SK-N-SH treated with all-trans-retinoic acid at 6 μM for 48 hours (cell line): ENCODE results near the gene TSKU.

Experiments
- ATAC-seq: fragments of 200-7000 bp; cut with Tn5 transposase; 3 replicates; pipeline ENCODE4 v1.9.1; 2020; ENCODE audit warnings: mild to moderate bottlenecking, moderate library complexity
- ARNTL ChIP-seq: fragments of 450-650 bp; formaldehyde crosslinking; IDR thresholded peaks from 2 replicates; pipeline ENCODE4 v1.5.0; 2020; ENCODE audit warnings: low read depth, mild to moderate bottlenecking, moderate library complexity, borderline replicate concordance
- BACH2 ChIP-seq: fragments of 250-450 bp; sonication (Bioruptor Pico); IDR thresholded peaks from 2 replicates; pipeline ENCODE4 v1.9.0; 2021; ENCODE audit warnings: mild to moderate bottlenecking, borderline replicate concordance
- CREB5 ChIP-seq: fragments of 250-450 bp; sonication (Bioruptor Pico); IDR thresholded peaks from 2 replicates; pipeline ENCODE4 v1.5.1; 2020; ENCODE audit warnings: low read depth, mild to moderate bottlenecking, moderate library complexity
- CSDC2 ChIP-seq: fragments of 250-450 bp; sonication (Bioruptor Pico); IDR thresholded peaks from 2 replicates; pipeline ENCODE4 v1.5.0; 2020; ENCODE audit warnings: mild to moderate bottlenecking, moderate library complexity
- CSRNP3 ChIP-seq: fragments of 250-450 bp; sonication (Bioruptor Pico); IDR thresholded peaks from 2 replicates; pipeline ENCODE4 v1.5.1; 2021; ENCODE audit warnings: mild to moderate bottlenecking, moderate library complexity
- ESRRG ChIP-seq: fragments of 250-450 bp; sonication (Bioruptor Pico); IDR thresholded peaks from 2 replicates; pipeline ENCODE4 v1.6.1; 2021; ENCODE audit warnings: mild to moderate bottlenecking
- GLIS3 ChIP-seq: fragments of 250-450 bp; sonication (Bioruptor Pico); IDR thresholded peaks from 2 replicates; pipeline ENCODE4 v1.5.0; 2020; ENCODE audit warnings: mild to moderate bottlenecking, moderate library complexity
- ISL1 ChIP-seq: fragments of 250-450 bp; sonication (Bioruptor Pico); IDR thresholded peaks from 2 replicates; pipeline ENCODE4 v2.1.2; 2022; ENCODE audit warnings: mild to moderate bottlenecking, moderate library complexity
- OSR1 ChIP-seq: fragments of 250-450 bp; sonication (Bioruptor Pico); IDR thresholded peaks from 2 replicates; pipeline ENCODE4 v1.8.0; 2022; ENCODE audit warnings: moderate library complexity, mild to moderate bottlenecking, inconsistent platforms
- PATZ1 ChIP-seq: fragments of 250-450 bp; sonication (Bioruptor Pico); IDR thresholded peaks from 2 replicates; pipeline ENCODE4 v1.8.0; 2020; ENCODE audit warnings: mild to moderate bottlenecking, moderate library complexity, borderline replicate concordance
- POU6F1 ChIP-seq: fragments of 250-450 bp; sonication (Bioruptor Pico); IDR thresholded peaks from 2 replicates; pipeline ENCODE4 v1.8.0; 2021; ENCODE audit warnings: low read depth, mild to moderate bottlenecking, moderate library complexity, borderline replicate concordance
- PPARA ChIP-seq: fragments of 250-450 bp; sonication (Bioruptor Pico); IDR thresholded peaks from 2 replicates; pipeline ENCODE4 v1.5.0; 2020; ENCODE audit warnings: mild to moderate bottlenecking, borderline replicate concordance
- RARB ChIP-seq: fragments of 250-450 bp; sonication (Bioruptor Pico); IDR thresholded peaks from 2 replicates; pipeline ENCODE4 v1.8.0; 2021; ENCODE audit warnings: mild to moderate bottlenecking, moderate library complexity
- SNAI2 ChIP-seq: fragments of 250-450 bp; sonication (Bioruptor Pico); IDR thresholded peaks from 2 replicates; pipeline ENCODE4 v1.5.0; 2020; ENCODE audit warnings: mild to moderate bottlenecking, moderate library complexity
- TCF4 ChIP-seq: fragments of 250-450 bp; sonication (Bioruptor Pico); IDR thresholded peaks from 2 replicates; pipeline ENCODE4 v1.8.0; 2021; ENCODE audit warnings: mild to moderate bottlenecking, moderate library complexity, borderline replicate concordance
- TOX ChIP-seq: fragments of 250-450 bp; sonication (Bioruptor Pico); IDR thresholded peaks from 2 replicates; pipeline ENCODE4 v1.8.0; 2021; ENCODE audit warnings: mild to moderate bottlenecking, moderate library complexity, borderline replicate concordance
- TSHZ2 ChIP-seq: fragments of 250-450 bp; sonication (Bioruptor Pico); IDR thresholded peaks from 2 replicates; pipeline ENCODE4 v1.5.0; 2020; ENCODE audit warnings: mild to moderate bottlenecking, moderate library complexity
- ZC3H10 ChIP-seq: fragments of 250-450 bp; sonication (Bioruptor Pico); IDR thresholded peaks from 2 replicates; pipeline ENCODE4 v1.5.1; 2021; ENCODE audit warnings: mild to moderate bottlenecking, moderate library complexity
- ZFP3 ChIP-seq: fragments of 250-450 bp; sonication (Bioruptor Pico); IDR thresholded peaks from 2 replicates; pipeline ENCODE4 v1.5.0; 2020; ENCODE audit warnings: mild to moderate bottlenecking, moderate library complexity
- ZFP30 ChIP-seq: fragments of 450-650 bp; formaldehyde crosslinking; IDR thresholded peaks from 2 replicates; pipeline ENCODE4 v1.5.0; 2022; ENCODE audit warnings: mild to moderate bottlenecking, moderate library complexity
- ZNF70 ChIP-seq: fragments of 450-650 bp; formaldehyde crosslinking; IDR thresholded peaks from 2 replicates; pipeline ENCODE4 v1.5.0; 2020; ENCODE audit warnings: mild to moderate bottlenecking, moderate library complexity
- ZNF8 ChIP-seq: fragments of 450-650 bp; formaldehyde crosslinking; IDR thresholded peaks from 2 replicates; pipeline ENCODE4 v1.5.0; 2020; ENCODE audit warnings: mild to moderate bottlenecking, moderate library complexity

Gene TSKU

GRCh38 chr11:76798202-76798581 is 15.0 kb downstream of the TSKU start:
- TF ChIP-seq CSRNP3 (CRISPR knock-in tag) (no peak), ZFP30 (no peak), GLIS3 (CRISPR knock-in tag) (no peak), BACH2 (CRISPR knock-in tag) (no peak), SNAI2 (CRISPR knock-in tag) (no peak), ZNF8 (CRISPR knock-in tag) (no peak), TCF4 (no peak), TOX (CRISPR knock-in tag) (no peak), OSR1 (CRISPR knock-in tag) (no peak), CSDC2 (CRISPR knock-in tag) (no peak), TSHZ2 (CRISPR knock-in tag) (no peak), CREB5 (CRISPR knock-in tag) (no peak), RARB (CRISPR knock-in tag) (no peak), ISL1 (CRISPR knock-in tag) (no peak), ARNTL (CRISPR knock-in tag) (no peak), ZC3H10 (CRISPR knock-in tag) (no peak), ZFP3 (CRISPR knock-in tag) (no peak), PATZ1 (CRISPR knock-in tag) (no peak), PPARA (CRISPR knock-in tag) (no peak)
- ATAC-seq, result no peak; the same call in 2 of the 3 replicates

- peak; percentile 30 for ATAC-seq
- TF ChIP-seq POU6F1 (CRISPR knock-in tag) (no peak), CSRNP3 (CRISPR knock-in tag) (no peak), ESRRG (no peak), ZNF70 (CRISPR knock-in tag) (no peak), ZFP3 (CRISPR knock-in tag) (no peak), PPARA (CRISPR knock-in tag) (no peak), ZFP30 (no peak), BACH2 (CRISPR knock-in tag) (no peak), RARB (CRISPR knock-in tag) (no peak)
These were observed 15.5 kb downstream of the TSKU start for GRCh38 chr11:76798671-76799065.
